Upper lobe of left lung (tissue), 4 donors: ENCODE measurements around the gene ARHGAP26.

Source experiments
- EP300 ChIP-seq, 4 donors: sonication (generic); formaldehyde crosslinking; IDR thresholded peaks; one replicate each; pipeline ENCODE4 v1.5.1; 2017; ENCODE audit warnings: antibody characterized with exemption in 4 of 4, control low read depth in 2 of 4
- TF ChIP-seq, protein P1 (sequence below), 6 experiments: fragments of 450-650 bp in 4 of 6; fragments of 200-600 bp in 2 of 6; sonication (generic) in 2 of 6; IDR thresholded peaks; one replicate each; pipeline ENCODE4 v1.5.1; 2016 to 2019; ENCODE audit warnings: antibody characterized with exemption in 6 of 6

DNA sequence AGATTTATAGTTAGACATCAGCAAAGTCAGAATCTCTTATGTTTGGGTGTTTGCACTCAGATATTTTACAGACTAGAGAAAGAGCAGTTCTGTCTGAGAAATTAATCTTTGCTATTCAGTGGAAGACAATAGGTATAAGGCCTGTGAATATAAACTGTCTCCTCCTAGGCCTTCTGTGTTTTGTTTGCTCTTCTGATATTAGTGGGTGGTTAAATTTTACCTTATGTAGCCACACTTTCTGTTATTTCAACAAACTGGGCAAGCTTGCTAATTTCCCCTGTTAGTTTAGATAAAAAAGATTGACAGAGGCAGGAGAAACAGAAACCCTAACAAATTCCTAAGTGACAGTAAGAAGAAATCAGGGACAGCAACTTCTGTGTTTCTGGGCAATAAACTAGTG lies 141.6 kb downstream of the ARHGAP26 start:
- TF ChIP-seq, protein P1, sequence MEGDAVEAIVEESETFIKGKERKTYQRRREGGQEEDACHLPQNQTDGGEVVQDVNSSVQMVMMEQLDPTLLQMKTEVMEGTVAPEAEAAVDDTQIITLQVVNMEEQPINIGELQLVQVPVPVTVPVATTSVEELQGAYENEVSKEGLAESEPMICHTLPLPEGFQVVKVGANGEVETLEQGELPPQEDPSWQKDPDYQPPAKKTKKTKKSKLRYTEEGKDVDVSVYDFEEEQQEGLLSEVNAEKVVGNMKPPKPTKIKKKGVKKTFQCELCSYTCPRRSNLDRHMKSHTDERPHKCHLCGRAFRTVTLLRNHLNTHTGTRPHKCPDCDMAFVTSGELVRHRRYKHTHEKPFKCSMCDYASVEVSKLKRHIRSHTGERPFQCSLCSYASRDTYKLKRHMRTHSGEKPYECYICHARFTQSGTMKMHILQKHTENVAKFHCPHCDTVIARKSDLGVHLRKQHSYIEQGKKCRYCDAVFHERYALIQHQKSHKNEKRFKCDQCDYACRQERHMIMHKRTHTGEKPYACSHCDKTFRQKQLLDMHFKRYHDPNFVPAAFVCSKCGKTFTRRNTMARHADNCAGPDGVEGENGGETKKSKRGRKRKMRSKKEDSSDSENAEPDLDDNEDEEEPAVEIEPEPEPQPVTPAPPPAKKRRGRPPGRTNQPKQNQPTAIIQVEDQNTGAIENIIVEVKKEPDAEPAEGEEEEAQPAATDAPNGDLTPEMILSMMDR (IDR thresholded peaks at IDR 0.05): no peak
- TF ChIP-seq EP300 (IDR thresholded peaks at IDR 0.05): no peak
